Effector memory CD8-positive, alpha-beta T cell (primary cell): Measurements from ENCODE around the gene TP53TG5.

Experiments
- ATAC-seq: fragments of 150-1000 bp; cut with Tn5 transposase; replicated peaks from 2 replicates; pipeline ENCODE4 v1.10.0; 2021; ENCODE audit warnings: mild to moderate bottlenecking, moderate library complexity
- DNase-seq, 3 experiments: peaks; one replicate each; pipeline ENCODE4 v3.0.0; 2021
- H3K27ac Mint-ChIP-seq, 2 donors: one replicate each; pipeline ENCODE4 v1.8.0; 2022; ENCODE audit warnings: mild to moderate bottlenecking in 2 of 2, mixed read lengths in 2 of 2, moderate library complexity in 2 of 2
- H3K27me3 Mint-ChIP-seq, 2 donors: one replicate each; pipeline ENCODE4 v1.8.0; 2022; ENCODE audit warnings: mixed read lengths in 2 of 2
- H3K36me3 Mint-ChIP-seq: one replicate; pipeline ENCODE4 v1.8.0; 2022; ENCODE audit warnings: mild to moderate bottlenecking, moderate library complexity, mixed read lengths; ENCODE audit not compliant: insufficient read depth
- H3K4me1 Mint-ChIP-seq, 2 donors: one replicate each; pipeline ENCODE4 v1.8.0; 2022; ENCODE audit warnings: low read depth in 2 of 2, mixed read lengths in 2 of 2
- H3K4me3 Mint-ChIP-seq, 2 donors: one replicate each; pipeline ENCODE4 v1.8.0; 2022; ENCODE audit warnings: mild to moderate bottlenecking in 2 of 2, mixed read lengths in 2 of 2, moderate library complexity in 2 of 2
- H3K9me3 Mint-ChIP-seq, 2 donors: one replicate each; pipeline ENCODE4 v1.8.0; 2022; ENCODE audit warnings: mixed read lengths in 2 of 2

Gene TP53TG5

DNA sequence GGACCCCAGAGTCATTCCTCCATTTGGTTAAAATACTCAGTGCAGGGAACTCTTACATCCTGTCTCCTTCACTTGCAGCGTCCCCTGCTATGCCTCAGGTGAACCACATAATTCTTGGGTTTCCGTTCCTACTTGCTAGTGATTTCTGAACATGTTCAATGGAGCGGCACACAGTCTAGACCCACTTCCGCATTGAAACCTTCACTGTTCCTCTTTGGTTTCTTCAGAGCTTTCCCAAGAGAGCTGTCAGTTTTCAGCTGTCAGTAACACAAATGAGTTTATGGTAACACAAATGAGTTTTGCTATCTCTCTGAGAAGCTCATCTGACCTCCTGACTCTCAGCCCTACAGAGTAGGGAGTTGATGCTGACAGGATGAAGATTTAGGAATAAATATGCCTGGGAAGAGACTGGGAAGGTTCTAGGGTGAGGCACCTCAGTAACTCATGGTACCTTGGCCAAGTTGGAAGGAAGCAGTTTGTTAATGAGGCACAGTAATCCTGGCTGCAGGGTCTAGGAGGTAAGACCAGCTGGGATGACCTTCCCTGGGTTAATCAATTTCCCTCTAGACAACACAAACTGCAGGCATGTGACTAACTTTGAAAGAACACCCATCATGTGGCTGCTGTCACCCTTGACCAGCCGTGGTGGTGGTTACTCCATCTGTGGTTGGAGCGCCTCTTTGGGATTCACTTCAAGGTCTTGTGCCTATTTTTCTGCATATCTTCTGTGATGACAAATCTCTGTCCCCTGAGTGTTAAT, 9.7 kb downstream of the TP53TG5 start:
- ATAC-seq (peak; percentile 62), DNase-seq (peak; percentile 23 to 32 (median 25))
- peaks cover 60% of the 10 kb centered on the region for H3K36me3 Mint-ChIP-seq
- peak overlapping the region; percentile 90 to 92 for H3K27ac Mint-ChIP-seq
- no peaks in the 10 kb centered on the region for H3K27me3 Mint-ChIP-seq
- H3K4me3 Mint-ChIP-seq, result peak overlapping the region; percentile 67 to 74
- H3K9me3 Mint-ChIP-seq, result no peaks in the 10 kb centered on the region
- peaks cover 46 to 51% of the 10 kb centered on the region in 2 donors for H3K4me1 Mint-ChIP-seq

DNA sequence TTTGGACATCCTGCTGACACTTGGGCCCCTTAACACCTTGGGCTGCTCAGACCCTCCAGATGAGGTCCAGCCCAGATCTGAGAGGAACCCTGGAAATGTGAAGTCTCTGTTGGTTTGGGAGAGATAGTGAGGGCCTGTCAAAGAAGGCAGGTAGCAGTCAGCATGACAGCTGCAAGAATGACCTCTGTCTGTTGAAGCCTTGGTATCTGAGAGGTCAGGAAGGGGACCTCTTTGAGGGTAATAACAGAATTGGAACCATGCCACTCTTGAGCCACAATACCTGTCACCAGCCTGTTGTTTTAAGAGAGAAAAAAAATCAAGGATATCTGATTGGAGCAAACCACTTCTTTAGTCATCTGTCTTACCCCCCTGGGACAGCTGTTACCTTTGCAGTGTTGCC, 11.0 kb downstream of the TP53TG5 start:
- Mint-ChIP-seq H3K4me1 (peaks cover 47% of the 10 kb centered on the region in 2 donors), H3K27ac (peak overlapping the region in 1 of 2 donors; percentile 75), H3K27me3 (no peaks in the 10 kb centered on the region), H3K9me3 (no peaks in the 10 kb centered on the region), H3K4me3 (peak overlapping the region in 1 of 2 donors; percentile 74), H3K36me3 (peaks cover 63% of the 10 kb centered on the region)
- ATAC-seq, result no peak
- no peak for DNase-seq

DNA sequence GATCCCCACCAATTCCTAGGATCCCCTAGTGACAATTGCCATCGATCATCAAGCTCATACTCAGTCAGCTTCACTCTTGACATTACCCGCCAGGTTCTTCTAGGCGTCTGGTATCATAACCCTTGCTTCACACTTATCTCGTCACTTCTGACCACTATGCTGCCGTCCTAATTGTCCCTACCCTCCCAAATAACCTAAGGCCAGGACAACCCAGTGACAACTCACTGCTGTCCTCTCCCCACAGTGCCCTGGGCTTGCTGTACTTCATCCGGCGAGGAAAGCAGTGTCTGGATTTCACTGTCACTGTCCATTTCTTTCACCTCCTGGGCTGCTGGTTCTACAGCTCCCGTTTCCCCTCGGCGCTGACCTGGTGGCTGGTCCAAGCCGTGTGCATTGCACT, 11.5 kb downstream of the TP53TG5 start:
- Mint-ChIP-seq H3K27me3 (no peaks in the 10 kb centered on the region), H3K36me3 (peaks cover 59% of the 10 kb centered on the region), H3K27ac (peak overlapping the region in 1 of 2 donors; percentile 75), H3K4me1 (peaks cover 45 to 47% of the 10 kb centered on the region in 2 donors), H3K4me3 (no peak overlapping the region), H3K9me3 (no peaks in the 10 kb centered on the region)
- no peak for DNase-seq
- ATAC-seq, result no peak

DNA sequence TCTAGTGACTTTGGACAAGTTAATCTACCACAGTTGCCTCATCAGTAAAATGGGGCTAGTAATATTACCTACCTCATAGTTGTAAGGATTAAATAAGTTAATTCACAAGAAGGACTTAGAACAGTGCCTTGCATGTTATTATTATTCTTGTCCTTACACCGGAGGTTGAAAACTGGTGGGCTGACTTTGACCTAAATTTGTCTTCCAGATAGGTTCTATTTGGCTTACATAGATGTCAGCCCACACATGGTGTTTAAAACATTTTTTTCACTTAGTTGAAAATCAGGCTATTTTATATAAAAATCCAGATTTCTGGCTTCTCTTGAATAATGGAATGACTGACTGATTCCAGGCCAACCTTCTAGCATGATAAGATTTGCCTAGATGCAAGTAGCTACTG, 11.9 kb downstream of the TP53TG5 start:
- Mint-ChIP-seq H3K4me1 (peaks cover 45 to 47% of the 10 kb centered on the region in 2 donors), H3K4me3 (no peak overlapping the region), H3K9me3 (no peaks in the 10 kb centered on the region), H3K36me3 (peaks cover 58% of the 10 kb centered on the region), H3K27me3 (no peaks in the 10 kb centered on the region), H3K27ac (no peak overlapping the region)
- ATAC-seq (no peak), DNase-seq (no peak)

DNA sequence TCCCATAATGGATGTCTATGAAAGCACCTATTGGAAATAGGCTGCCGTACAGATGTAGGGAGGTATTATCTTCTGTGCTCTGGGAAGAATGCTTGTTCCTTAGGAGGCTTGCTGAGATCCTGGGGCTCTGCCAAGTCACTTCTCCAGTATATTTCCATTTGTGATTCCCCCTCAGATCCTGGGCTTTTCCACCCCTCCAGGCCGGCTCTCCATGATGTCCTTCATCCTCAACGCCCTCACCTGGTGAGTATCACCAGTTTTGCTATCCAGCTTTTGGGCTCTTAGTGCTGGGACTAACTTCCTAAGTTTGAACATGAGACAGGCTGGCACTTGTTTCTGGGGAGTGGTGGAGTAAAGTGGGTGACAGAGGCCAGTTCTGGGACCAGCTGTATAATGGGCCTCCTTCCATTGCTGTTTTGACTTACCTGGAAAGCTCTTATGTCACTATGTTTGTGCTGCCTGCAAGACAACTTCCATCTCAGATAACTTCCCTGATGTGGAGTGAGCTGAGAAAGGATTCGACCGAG, 12.6 kb downstream of the TP53TG5 start:
- no peaks in the 10 kb centered on the region for H3K27me3 Mint-ChIP-seq
- no peak for ATAC-seq
- H3K4me1 Mint-ChIP-seq, result peaks cover 43 to 47% of the 10 kb centered on the region in 2 donors
- no peaks in the 10 kb centered on the region for H3K9me3 Mint-ChIP-seq
- no peak overlapping the region for H3K4me3 Mint-ChIP-seq
- DNase-seq, result no peak
- peaks cover 52% of the 10 kb centered on the region for H3K36me3 Mint-ChIP-seq
- H3K27ac Mint-ChIP-seq, result no peak overlapping the region

DNA sequence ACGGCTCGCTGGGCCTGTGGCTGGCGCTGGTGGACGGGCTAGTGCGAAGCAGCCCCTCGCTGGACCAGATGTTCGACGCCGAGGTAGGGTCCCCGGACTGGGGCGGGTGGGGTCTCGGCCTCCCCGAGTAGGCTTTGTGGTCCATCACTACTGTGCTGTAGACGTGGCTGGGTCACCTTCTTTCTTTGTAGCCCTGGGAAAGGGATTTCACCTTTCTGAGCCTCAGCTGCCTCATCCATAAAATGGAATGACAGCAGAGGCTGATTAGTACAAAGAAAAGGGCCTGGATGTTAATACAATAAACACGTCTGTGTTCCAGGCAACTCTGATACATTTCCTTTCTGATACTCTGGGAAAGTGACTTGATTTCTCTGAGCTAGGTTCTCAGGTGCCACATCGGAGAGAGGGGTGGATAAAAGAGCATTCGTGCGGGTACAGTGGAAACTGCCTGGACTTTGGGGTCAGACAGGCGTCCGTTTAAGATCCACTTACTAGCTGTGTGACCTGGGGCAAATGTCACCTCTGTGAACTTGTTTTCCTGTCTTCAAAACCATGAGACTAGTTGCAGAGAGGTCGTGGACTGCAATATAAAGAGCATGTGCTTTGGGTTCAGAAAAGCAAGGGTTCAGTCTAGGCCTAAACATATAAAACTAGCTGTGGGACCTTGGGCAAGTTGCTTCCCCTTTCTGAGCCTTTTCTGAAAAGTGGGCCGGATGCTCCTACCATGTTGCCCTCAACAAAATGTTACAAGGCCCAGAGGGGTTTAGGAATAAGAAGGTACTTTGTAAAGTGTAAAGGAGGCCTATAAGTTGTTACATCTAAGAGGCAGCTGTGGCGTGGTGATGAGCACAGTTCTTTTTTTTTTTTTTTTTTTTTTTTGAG, 14.3 kb downstream of the TP53TG5 start:
- Mint-ChIP-seq H3K4me1 (peaks cover 41 to 42% of the 10 kb centered on the region in 2 donors), H3K27ac (peak overlapping the region; percentile 95 to 96), H3K4me3 (peak overlapping the region; percentile 84 to 91), H3K9me3 (no peaks in the 10 kb centered on the region), H3K27me3 (no peaks in the 10 kb centered on the region), H3K36me3 (peaks cover 46% of the 10 kb centered on the region)
- ATAC-seq (no peak), DNase-seq (no peak)

DNA sequence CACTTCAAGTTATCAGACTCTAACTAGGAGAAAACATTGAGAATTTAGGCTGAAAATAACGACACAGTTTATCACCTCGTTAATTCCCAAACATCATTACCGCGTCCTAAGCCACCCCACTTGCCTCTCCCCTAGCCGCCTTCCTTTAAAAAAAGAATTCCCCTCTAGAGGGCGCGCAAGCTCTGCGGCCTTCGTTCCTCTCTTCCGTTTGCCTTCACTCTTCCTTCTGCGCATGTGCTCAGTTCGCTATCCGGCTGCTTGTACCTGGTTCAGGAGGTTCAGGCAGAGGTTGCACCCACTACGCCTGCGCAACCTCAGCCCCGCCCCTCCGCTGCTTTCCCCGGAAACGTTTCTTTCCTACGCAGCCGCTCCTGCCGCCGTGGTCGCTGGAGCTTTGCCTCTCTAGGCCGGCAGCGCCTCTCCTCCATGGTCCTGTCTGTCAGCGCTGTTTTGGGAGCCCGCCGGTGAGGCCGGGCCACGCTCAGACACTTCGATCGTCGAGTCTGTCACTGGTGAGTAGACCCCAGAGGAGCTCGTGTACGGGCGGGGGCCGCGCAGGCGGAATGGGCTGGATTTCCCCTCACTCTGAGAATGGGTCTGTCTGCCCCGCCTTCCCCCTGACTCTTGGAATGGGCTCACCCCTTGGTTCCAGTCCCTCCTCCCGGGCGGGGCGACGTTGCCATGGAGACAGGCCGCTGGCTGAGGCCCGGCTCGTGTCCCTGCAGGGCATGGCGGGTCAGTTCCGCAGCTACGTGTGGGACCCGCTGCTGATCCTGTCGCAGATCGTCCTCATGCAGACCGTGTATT, 15.1 kb downstream of the TP53TG5 start, which contains the start of gene SYS1:
SYS1 (plus strand) TSS at position 353 of the 807 bp plus-strand sequence; CDS start at position 729, 376 bp downstream.
- ATAC-seq (peak; percentile 80), DNase-seq (peak; percentile 98 to 99 (median 98))
- peaks cover 41% of the 10 kb centered on the region for H3K36me3 Mint-ChIP-seq
- peak within 1 kb of the TSS; percentile 95 to 96 for H3K27ac Mint-ChIP-seq
- H3K27me3 Mint-ChIP-seq, result no peaks in the 10 kb centered on the region
- H3K4me1 Mint-ChIP-seq, result peaks cover 33% of the 10 kb centered on the region in 2 donors
- H3K9me3 Mint-ChIP-seq, result no peaks in the 10 kb centered on the region
- peak within 1 kb of the TSS; percentile 84 to 91 for H3K4me3 Mint-ChIP-seq

DNA sequence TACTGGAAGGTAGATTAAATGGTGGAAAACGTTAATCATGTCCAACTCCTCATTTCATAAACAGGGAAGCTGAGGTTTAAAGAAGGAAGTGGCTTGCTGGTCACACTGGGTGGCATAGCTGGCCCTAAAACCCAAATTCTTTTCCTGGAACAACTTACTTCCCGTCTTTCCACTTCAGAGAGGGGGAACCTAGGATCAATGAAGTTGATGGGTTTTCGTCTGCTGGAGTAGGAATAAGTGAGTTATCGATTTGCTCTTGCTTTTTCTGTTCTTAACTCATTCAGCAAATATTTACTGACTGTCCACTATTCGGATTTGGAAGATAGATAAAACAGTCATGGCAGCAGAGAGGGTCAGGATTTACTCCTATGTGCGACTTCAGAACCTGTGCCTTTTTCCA, 16.3 kb downstream of the TP53TG5 start:
- Mint-ChIP-seq H3K27me3 (no peaks in the 10 kb centered on the region), H3K4me3 (no peak overlapping the region), H3K4me1 (peaks cover 26 to 28% of the 10 kb centered on the region in 2 donors), H3K27ac (no peak overlapping the region), H3K36me3 (peaks cover 33% of the 10 kb centered on the region), H3K9me3 (no peaks in the 10 kb centered on the region)
- ATAC-seq (no peak), DNase-seq (no peak)

DNA sequence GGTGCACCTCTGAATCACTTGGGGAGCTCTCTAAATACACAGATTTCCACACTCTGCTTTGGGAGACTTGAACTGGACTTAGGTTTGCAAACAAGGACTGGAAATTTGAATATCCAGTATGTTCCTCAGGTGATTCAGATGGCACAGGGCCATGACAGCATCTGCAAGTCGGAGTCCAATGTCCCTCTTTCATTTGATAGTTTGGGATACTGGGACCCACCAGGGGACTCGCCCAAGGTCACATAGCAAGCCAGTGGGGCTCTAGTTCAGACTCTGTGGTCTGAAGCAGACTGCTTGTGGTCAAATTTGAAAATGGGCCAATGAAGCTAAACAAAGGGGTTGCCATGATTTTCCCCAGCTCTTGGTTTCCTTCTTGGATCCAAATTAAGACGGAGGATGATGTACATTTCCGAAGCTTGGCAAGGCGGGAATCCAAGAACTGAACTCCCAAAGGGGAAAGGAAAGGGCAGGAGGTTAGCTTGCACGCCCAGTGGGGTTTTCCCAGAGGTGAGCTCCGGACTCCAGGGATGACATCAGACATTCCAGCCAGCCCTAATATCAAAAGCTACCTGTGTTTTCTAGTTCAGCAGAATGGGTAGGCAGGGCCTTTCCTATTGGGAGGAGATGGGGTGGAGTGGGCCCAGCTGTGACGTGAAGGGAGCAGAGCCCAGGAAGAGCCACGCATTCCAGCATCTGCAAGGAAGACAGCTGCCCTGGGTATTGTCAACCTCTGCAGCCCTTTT, 18.5 kb downstream of the TP53TG5 start:
- Mint-ChIP-seq H3K4me3 (no peak overlapping the region), H3K27ac (no peak overlapping the region), H3K4me1 (peaks cover 16 to 24% of the 10 kb centered on the region in 2 donors), H3K27me3 (no peaks in the 10 kb centered on the region), H3K36me3 (peaks cover 15% of the 10 kb centered on the region), H3K9me3 (no peaks in the 10 kb centered on the region)
- DNase-seq, result no peak
- no peak for ATAC-seq

DNA sequence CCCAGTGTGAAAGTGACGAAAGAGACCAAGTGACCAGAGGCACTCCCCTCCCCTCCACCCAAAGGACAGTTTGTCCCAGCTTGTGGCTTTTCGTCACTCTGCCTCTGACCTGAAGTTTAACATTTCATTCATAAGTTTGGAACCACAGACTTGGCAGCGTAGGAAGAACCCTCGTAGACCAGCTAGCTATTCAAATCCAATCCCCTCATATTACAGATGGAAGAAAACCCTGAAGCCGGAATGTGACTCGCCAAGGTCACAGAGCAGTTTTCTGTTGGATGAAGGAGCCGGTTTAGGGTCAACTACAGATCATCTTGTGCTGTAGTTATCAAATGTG, 19.1 kb downstream of the TP53TG5 start:
- no peak overlapping the region for H3K27ac Mint-ChIP-seq
- no peaks in the 10 kb centered on the region for H3K9me3 Mint-ChIP-seq
- H3K4me3 Mint-ChIP-seq, result no peak overlapping the region
- peaks cover 13 to 22% of the 10 kb centered on the region in 2 donors for H3K4me1 Mint-ChIP-seq
- H3K27me3 Mint-ChIP-seq, result no peaks in the 10 kb centered on the region
- H3K36me3 Mint-ChIP-seq, result peaks cover 13% of the 10 kb centered on the region
- no peak for ATAC-seq
- DNase-seq, result no peak

DNA sequence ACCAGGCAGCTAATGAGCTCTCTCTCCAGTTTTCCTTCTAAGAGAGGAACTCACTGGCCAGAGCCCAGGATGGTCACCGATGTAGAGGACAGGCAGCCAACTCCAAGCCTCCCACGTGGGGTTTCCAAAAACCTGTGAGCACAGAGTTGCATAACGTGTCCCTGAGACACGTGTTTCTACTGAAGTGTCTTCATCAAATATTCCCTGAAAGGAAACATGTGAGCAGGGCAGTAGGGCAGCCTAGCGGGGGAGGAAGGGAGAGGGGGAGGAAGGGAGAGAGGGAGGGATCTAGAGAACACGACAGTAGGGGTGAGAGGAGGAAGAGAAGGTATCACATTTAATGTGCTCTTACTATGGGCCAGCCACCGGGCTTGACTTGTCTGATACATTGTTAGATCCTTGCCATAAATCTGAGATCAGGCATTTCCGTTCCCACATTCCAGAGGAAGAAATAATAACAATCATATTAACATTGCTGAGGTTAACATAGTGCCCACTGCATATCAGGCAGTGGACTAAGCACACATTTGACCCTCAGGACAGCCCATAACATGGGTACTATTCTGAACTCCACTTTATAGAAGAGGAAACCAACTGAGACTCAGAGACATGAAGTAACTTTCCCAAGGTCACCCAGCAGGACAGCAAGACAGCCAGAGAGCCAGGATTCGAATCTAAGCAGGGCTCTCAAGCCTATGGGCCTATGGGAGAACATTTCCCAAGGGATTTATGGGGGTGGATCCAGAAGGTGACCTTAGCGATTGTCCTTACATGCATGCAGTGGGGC, 19.6 kb downstream of the TP53TG5 start:
- Mint-ChIP-seq H3K9me3 (no peaks in the 10 kb centered on the region), H3K4me3 (no peak overlapping the region), H3K27me3 (no peaks in the 10 kb centered on the region), H3K36me3 (peaks cover 10% of the 10 kb centered on the region), H3K27ac (peak overlapping the region in 1 of 2 donors; percentile 71), H3K4me1 (peaks cover 8 to 16% of the 10 kb centered on the region in 2 donors)
- DNase-seq (no peak), ATAC-seq (no peak)
